Naive B cell (primary cell): ENCODE data around the gene IRS1. TPM values are rescaled to one million over a fixed set of nuclear protein-coding genes. Genes with fewer than 3 reads are reported as not detected.
"Not testable (repeated sequence)": the region's sequence is repeated elsewhere in the genome, so short reads cannot be mapped to it uniquely, and the experiment has no call there.

Experiments
- ATAC-seq, 2 donors: fragments of 150-1000 bp; cut with Tn5 transposase; 2 replicates each; pipeline ENCODE4 v1.10.0; 2021; ENCODE audit warnings: low read depth in 2 of 2, mild to moderate bottlenecking in 2 of 2, moderate library complexity in 2 of 2
- DNase-seq: peaks from one replicate; pipeline ENCODE4 v3.0.0; 2022
- H3K27ac Mint-ChIP-seq, 6 donors: one replicate each; pipeline ENCODE4 v1.8.0; 2020 to 2022; ENCODE audit warnings: mild to moderate bottlenecking in 6 of 6, mixed read lengths in 6 of 6, moderate library complexity in 5 of 6, inconsistent platforms in 2 of 6
- H3K27me3 Mint-ChIP-seq, 3 donors: one replicate each; pipeline ENCODE4 v1.8.0; 2021 to 2022; ENCODE audit warnings: mixed read lengths in 3 of 3, mild to moderate bottlenecking in 1 of 3
- H3K36me3 Mint-ChIP-seq, 2 donors: one replicate each; pipeline ENCODE4 v1.8.0; 2020 to 2022; ENCODE audit warnings: mixed read lengths in 2 of 2, inconsistent platforms in 1 of 2, mild to moderate bottlenecking in 1 of 2
- H3K4me1 Mint-ChIP-seq, 3 donors: one replicate each; pipeline ENCODE4 v1.8.0; 2020 to 2022; ENCODE audit warnings: mixed read lengths in 3 of 3, inconsistent platforms in 1 of 3, mild to moderate bottlenecking in 1 of 3, moderate library complexity in 1 of 3
- H3K4me3 Mint-ChIP-seq, 8 donors: one replicate each; pipeline ENCODE4 v1.8.0; 2020 to 2022; ENCODE audit warnings: mild to moderate bottlenecking in 8 of 8, mixed read lengths in 8 of 8, moderate library complexity in 8 of 8, inconsistent platforms in 2 of 8
- H3K9me3 Mint-ChIP-seq, 7 donors: one replicate each; pipeline ENCODE4 v1.8.0; 2020 to 2022; ENCODE audit warnings: mixed read lengths in 7 of 7, mild to moderate bottlenecking in 5 of 7, inconsistent platforms in 2 of 7, moderate library complexity in 1 of 7
- polyA plus RNA-seq, 6 donors: library from polyadenylated mRNA; unstranded; fragments of 300-500 nt; fragmentation: Illumina TruSeq; gene quantifications; one replicate each; pipeline ENCODE4 v1.2.3, GENCODE V29; 2021; ENCODE audit warnings: low read depth in 6 of 6

Gene IRS1
- polyA plus RNA-seq, result 1 to 10 TPM in 1 of 6 donors, under 1 TPM in 5; 0.43 to 2.7 (median 0.73) TPM

- H3K9me3 Mint-ChIP-seq, result no peaks in the 10 kb centered on the region
- peak; percentile 58 to 62 for ATAC-seq
- H3K4me3 Mint-ChIP-seq, result peak within 1 kb of the TSS; percentile 77 to 97 (median 94)
- H3K4me1 Mint-ChIP-seq, result peaks cover 30 to 50% (median 40%) of the 10 kb centered on the region in 3 donors
- peak within 1 kb of the TSS in 4 of 6 donors; percentile 72 to 92 (median 79) for H3K27ac Mint-ChIP-seq
- peak; percentile 60 for DNase-seq
- peaks cover 2 to 5% (median 3%) of the 10 kb centered on the region in 3 donors for H3K27me3 Mint-ChIP-seq
- no peaks in the 10 kb centered on the region for H3K36me3 Mint-ChIP-seq
Observed at GRCh38 chr2:226799211-226799975, at the start of gene IRS1. IRS1 (minus strand) TSS chr2:226799820; CDS start chr2:226798738, 1,082 bp downstream.

GRCh38 chr2:226849349-226849748 lies 49.7 kb upstream of the IRS1 start:
- DNase-seq (no peak), ATAC-seq (no peak)
- H3K4me1 Mint-ChIP-seq, result peaks cover 32 to 39% (median 33%) of the 10 kb centered on the region in 3 donors
- H3K9me3 Mint-ChIP-seq, result no peaks in the 10 kb centered on the region
- H3K36me3 Mint-ChIP-seq, result peaks cover 0 to 17% of the 10 kb centered on the region in 2 donors
- H3K27ac Mint-ChIP-seq, result peak overlapping the region in 2 of 6 donors; percentile 56 to 79
- no peak overlapping the region for H3K4me3 Mint-ChIP-seq
- no peaks in the 10 kb centered on the region for H3K27me3 Mint-ChIP-seq

- peak overlapping the region in 4 of 6 donors; percentile 47 to 80 (median 70) for H3K27ac Mint-ChIP-seq
- ATAC-seq (peak; percentile 23 to 27), DNase-seq (no peak)
- H3K9me3 Mint-ChIP-seq, result peaks cover 0 to 8% (median 0%) of the 10 kb centered on the region in 7 donors
- H3K4me3 Mint-ChIP-seq, result peak overlapping the region in 1 of 8 donors; percentile 35
- peaks cover 0 to 17% of the 10 kb centered on the region in 2 donors for H3K36me3 Mint-ChIP-seq
- H3K27me3 Mint-ChIP-seq, result no peaks in the 10 kb centered on the region
- H3K4me1 Mint-ChIP-seq, result peaks cover 49 to 57% (median 51%) of the 10 kb centered on the region in 3 donors
Observed at GRCh38 chr2:226847511-226847910, 47.9 kb upstream of the IRS1 start.

- peak overlapping the region in 1 of 8 donors; percentile 23 for H3K4me3 Mint-ChIP-seq
- peak overlapping the region in 4 of 6 donors; percentile 47 to 80 (median 70) for H3K27ac Mint-ChIP-seq
- H3K27me3 Mint-ChIP-seq, result no peaks in the 10 kb centered on the region
- peaks cover 0 to 17% of the 10 kb centered on the region in 2 donors for H3K36me3 Mint-ChIP-seq
- ATAC-seq, result peak; percentile 69 to 70
- peaks cover 53 to 62% (median 55%) of the 10 kb centered on the region in 3 donors for H3K4me1 Mint-ChIP-seq
- no peak for DNase-seq
- H3K9me3 Mint-ChIP-seq, result peaks cover 0 to 8% (median 0%) of the 10 kb centered on the region in 7 donors
Observed at GRCh38 chr2:226847090-226847489, 47.5 kb upstream of the IRS1 start.

- DNase-seq (no peak), ATAC-seq (no peak)
- no peak overlapping the region for H3K4me3 Mint-ChIP-seq
- peaks cover 0 to 8% (median 0%) of the 10 kb centered on the region in 7 donors for H3K9me3 Mint-ChIP-seq
- no peaks in the 10 kb centered on the region for H3K27me3 Mint-ChIP-seq
- H3K36me3 Mint-ChIP-seq, result peaks cover 0 to 2% of the 10 kb centered on the region in 2 donors
- peaks cover 52 to 61% (median 58%) of the 10 kb centered on the region in 3 donors for H3K4me1 Mint-ChIP-seq
- H3K27ac Mint-ChIP-seq, result peak overlapping the region in 2 of 6 donors; percentile 11 to 20
Observed at GRCh38 chr2:226845386-226846116, 45.9 kb upstream of the IRS1 start.

GRCh38 chr2:226843001-226843400 lies 43.4 kb upstream of the IRS1 start:
- not testable (repeated sequence) for H3K27me3 Mint-ChIP-seq, H3K9me3 Mint-ChIP-seq, H3K36me3 Mint-ChIP-seq
- peak in 1 of 2 donors; percentile 30 for ATAC-seq
- H3K4me3 Mint-ChIP-seq, result peak overlapping the region; percentile 31 to 82 (median 78)
- H3K27ac Mint-ChIP-seq, result peak overlapping the region; percentile 92 to 96 (median 93)
- DNase-seq, result peak; percentile 49
- peaks cover 55 to 79% (median 61%) of the 10 kb centered on the region in 3 donors for H3K4me1 Mint-ChIP-seq

- no peaks in the 10 kb centered on the region for H3K36me3 Mint-ChIP-seq
- ATAC-seq (no peak), DNase-seq (no peak)
- no peaks in the 10 kb centered on the region for H3K27me3 Mint-ChIP-seq
- peak overlapping the region; percentile 72 to 99 (median 90) for H3K27ac Mint-ChIP-seq
- H3K9me3 Mint-ChIP-seq, result peaks cover 0 to 8% (median 0%) of the 10 kb centered on the region in 7 donors
- H3K4me1 Mint-ChIP-seq, result peaks cover 62 to 82% (median 66%) of the 10 kb centered on the region in 3 donors
- H3K4me3 Mint-ChIP-seq, result no peak overlapping the region
Observed at GRCh38 chr2:226839951-226840350, 40.3 kb upstream of the IRS1 start.

GRCh38 chr2:226839161-226839560 lies 39.5 kb upstream of the IRS1 start:
- H3K4me1 Mint-ChIP-seq, result peaks cover 58 to 86% (median 62%) of the 10 kb centered on the region in 3 donors

GRCh38 chr2:226838722-226839121 lies 39.1 kb upstream of the IRS1 start:
- peaks cover 53 to 85% (median 58%) of the 10 kb centered on the region in 3 donors for H3K4me1 Mint-ChIP-seq
- H3K27me3 Mint-ChIP-seq, result no peaks in the 10 kb centered on the region
- ATAC-seq (no peak), DNase-seq (no peak)
- H3K4me3 Mint-ChIP-seq, result peak overlapping the region in 1 of 8 donors; percentile 34
- peaks cover 0 to 8% (median 0%) of the 10 kb centered on the region in 7 donors for H3K9me3 Mint-ChIP-seq
- H3K36me3 Mint-ChIP-seq, result no peaks in the 10 kb centered on the region
- peak overlapping the region; percentile 87 to 100 (median 90) for H3K27ac Mint-ChIP-seq

More at GRCh38 chr2:226839161-226839560, 39.5 kb upstream of the IRS1 start:
- no peak for DNase-seq
- Mint-ChIP-seq H3K9me3 (peaks cover 0 to 8% (median 0%) of the 10 kb centered on the region in 7 donors), H3K4me3 (peak overlapping the region in 1 of 8 donors; percentile 34), H3K36me3 (no peaks in the 10 kb centered on the region), H3K27me3 (no peaks in the 10 kb centered on the region), H3K27ac (peak overlapping the region; percentile 87 to 100 (median 90))
- no peak for ATAC-seq

GRCh38 chr2:226837787-226838603 lies 38.4 kb upstream of the IRS1 start:
- DNase-seq, result no peak
- no peaks in the 10 kb centered on the region for H3K27me3 Mint-ChIP-seq

GRCh38 chr2:226837334-226837733 lies 37.7 kb upstream of the IRS1 start:
- Mint-ChIP-seq H3K4me1 (peaks cover 43 to 81% (median 45%) of the 10 kb centered on the region in 3 donors), H3K27me3 (no peaks in the 10 kb centered on the region), H3K9me3 (no peaks in the 10 kb centered on the region), H3K36me3 (no peaks in the 10 kb centered on the region), H3K27ac (peak overlapping the region; percentile 99 to 100 (median 100)), H3K4me3 (peak overlapping the region; percentile 51 to 99 (median 96))
- no peak for DNase-seq
- ATAC-seq, result no peak

More at GRCh38 chr2:226837787-226838603, 38.4 kb upstream of the IRS1 start:
- Mint-ChIP-seq H3K36me3 (no peaks in the 10 kb centered on the region), H3K9me3 (peaks cover 0 to 3% (median 0%) of the 10 kb centered on the region in 7 donors), H3K4me3 (peak overlapping the region; percentile 51 to 99 (median 96)), H3K27ac (peak overlapping the region; percentile 99 to 100 (median 100)), H3K4me1 (peaks cover 46 to 83% (median 51%) of the 10 kb centered on the region in 3 donors)
- no peak for ATAC-seq

GRCh38 chr2:226836548-226836885 lies 36.9 kb upstream of the IRS1 start:
- Mint-ChIP-seq H3K27me3 (no peaks in the 10 kb centered on the region), H3K9me3 (no peaks in the 10 kb centered on the region), H3K4me3 (peak overlapping the region; percentile 86 to 99 (median 96)), H3K27ac (peak overlapping the region; percentile 99 to 100 (median 100)), H3K36me3 (peaks cover 0 to 4% of the 10 kb centered on the region in 2 donors), H3K4me1 (peaks cover 39 to 73% (median 44%) of the 10 kb centered on the region in 3 donors)
- DNase-seq, result no peak
- no peak for ATAC-seq
